Stimulated activated CD8-positive, alpha-beta memory T cell treated with anti-CD3 and anti-CD28 coated beads, Interleukin-12 subunit alpha, Interleukin-12 subunit beta, amount 100 ng/mL, for 1 hour (primary cell): Measurements from ENCODE around the gene S100A7A.
"Not testable (repeated sequence)": the region's sequence is repeated elsewhere in the genome, so short reads cannot be mapped to it uniquely, and the experiment has no call there.

Source experiments
- DNase-seq: peaks from one replicate; pipeline ENCODE4 v3.0.0-alpha.2; 2020; ENCODE audit warnings: low read depth

S100A7A gene

GRCh38 chr1:153422450-153423068, 6.2 kb downstream of the S100A7A start:
- peak; percentile 61 for DNase-seq

GRCh38 chr1:153426809-153427208, 10.5 kb downstream of the S100A7A start:
- DNase-seq, result no peak

- no peak for DNase-seq
These were observed 11.8 kb downstream of the S100A7A start for GRCh38 chr1:153428073-153428638.

- DNase-seq, result no peak
These were observed 12.5 kb downstream of the S100A7A start for GRCh38 chr1:153428791-153429190.

- no peak for DNase-seq
These were observed 13.2 kb downstream of the S100A7A start for GRCh38 chr1:153429266-153430165.

GRCh38 chr1:153430166-153430553, 13.8 kb downstream of the S100A7A start:
- no peak for DNase-seq

GRCh38 chr1:153430561-153430960, 14.2 kb downstream of the S100A7A start:
- no peak for DNase-seq

GRCh38 chr1:153431002-153431401, 14.7 kb downstream of the S100A7A start:
- no peak for DNase-seq

GRCh38 chr1:153431427-153431826, 15.1 kb downstream of the S100A7A start:
- no peak for DNase-seq

- no peak for DNase-seq
These were observed 15.6 kb downstream of the S100A7A start for GRCh38 chr1:153431928-153432327.

- DNase-seq, result no peak
These were observed 16.8 kb downstream of the S100A7A start for GRCh38 chr1:153432874-153433681.

- DNase-seq, result no peak
These were observed 18.6 kb downstream of the S100A7A start for GRCh38 chr1:153434746-153435455.

- DNase-seq, result no peak
These were observed 20.9 kb downstream of the S100A7A start for GRCh38 chr1:153437236-153437635.

GRCh38 chr1:153438599-153438998, 22.3 kb downstream of the S100A7A start:
- no peak for DNase-seq

- DNase-seq, result no peak
These were observed 23.0 kb downstream of the S100A7A start for GRCh38 chr1:153439273-153439672.

- DNase-seq, result no peak
These were observed 25.0 kb downstream of the S100A7A start for GRCh38 chr1:153441238-153441755.

GRCh38 chr1:153443486-153443885, 27.2 kb downstream of the S100A7A start:
- no peak for DNase-seq

GRCh38 chr1:153444078-153444477, 27.8 kb downstream of the S100A7A start:
- no peak for DNase-seq

GRCh38 chr1:153447498-153448170, 31.3 kb downstream of the S100A7A start:
- no peak for DNase-seq

GRCh38 chr1:153448851-153449250, 32.5 kb downstream of the S100A7A start:
- DNase-seq, result not testable (repeated sequence)

GRCh38 chr1:153456396-153456795, 40.1 kb downstream of the S100A7A start:
- no peak for DNase-seq
